HCT116 (cell line): Measurements from ENCODE around the gene HPDL. TPM values are rescaled to one million over a fixed set of nuclear protein-coding genes. Genes with fewer than 3 reads are reported as not detected.

Experiments
- ATAC-seq: fragments of 200-7000 bp; cut with Tn5 transposase; 2 replicates; pipeline ENCODE4 v1.9.1; 2020; ENCODE audit warnings: mild to moderate bottlenecking, moderate library complexity
- BruUV-seq: library from RNA; stranded (reverse); fragments of 400-500 nt; replicated peaks from 2 replicates; lab custom pipeline; 2021; lab: Mats Ljungman, UMichigan
- CTCF ChIA-PET: fragments of 300-600 bp; sonication (Branson Sonifier 250); formaldehyde crosslinking; loops from one replicate; lab custom pipeline; 2021; ENCODE audit warnings: antibody characterized with exemption; lab: Charles Lee
- POLR2A ChIA-PET: fragments of 300-600, 350-600 bp; sonication (Branson Sonifier 250); formaldehyde crosslinking; loops from one replicate; lab custom pipeline; 2021; ENCODE audit warnings: antibody characterized with exemption; lab: Charles Lee
- RAD21 ChIA-PET, 2 experiments: fragments of 300-600 bp; sonication (Branson Sonifier 250); formaldehyde crosslinking; loops; one replicate each; lab custom pipeline; 2023; ENCODE audit warnings: low total read pairs in 2 of 2; ENCODE audit not compliant: uncharacterized antibody in 2 of 2, unreplicated experiment in 2 of 2, low non-redundant PET in 1 of 2; lab: Charles Lee
- DNase-seq: peaks from one replicate; pipeline ENCODE4 v3.0.0-alpha.2; 2010; ENCODE audit warnings: low read depth, low spot score
- H2AFZ ChIP-seq: fragments of 200-600 bp; shearing (Covaris generic), sonication (generic); 2 replicates; pipeline ENCODE4 v1.6.1; 2017; ENCODE audit warnings: low read depth, mixed run types, mixed read lengths, antibody characterized with exemption, low read length; ENCODE audit not compliant: poor library complexity, severe bottlenecking
- H3K27ac ChIP-seq: 2 replicates; pipeline ENCODE4 v1.5.1; 2012; ENCODE audit warnings: low read depth, low read length
- H3K27me3 ChIP-seq: fragments of 200-600 bp; sonication (generic); 2 replicates; pipeline ENCODE4 v1.6.1; 2016; ENCODE audit warnings: mixed run types, low read length, mixed read lengths; ENCODE audit not compliant: insufficient read depth
- H3K36me3 ChIP-seq, 2 experiments: fragments of 200-500 bp in 1 of 2; fragments of 200-600 bp in 1 of 2; sonication (Bioruptor generic) in 1 of 2; sonication (generic) in 1 of 2; 2 replicates each; pipeline versions ENCODE4 v1.5.1 to v1.6.1; 2014 to 2016; ENCODE audit warnings: low read length in 2 of 2, inconsistent platforms in 1 of 2, mixed read lengths in 1 of 2, mixed run types in 1 of 2; ENCODE audit not compliant: insufficient read depth in 2 of 2, control insufficient read depth in 1 of 2
- H3K4me1 ChIP-seq, 2 experiments: fragments of 200-600 bp in 1 of 2; sonication (generic) in 1 of 2; 2 replicates each; pipeline versions ENCODE4 v1.5.1 to v1.6.1; 2012 to 2017; ENCODE audit warnings: low read length in 2 of 2, inconsistent platforms in 1 of 2, mild to moderate bottlenecking in 1 of 2, mixed read lengths in 1 of 2, mixed run types in 1 of 2, moderate library complexity in 1 of 2; ENCODE audit not compliant: insufficient read depth in 2 of 2, control insufficient read depth in 1 of 2
- H3K4me2 ChIP-seq: fragments of 200-600 bp; sonication (generic); 2 replicates; pipeline ENCODE4 v1.6.1; 2017; ENCODE audit warnings: mixed run types, low read length, mixed read lengths
- H3K4me3 ChIP-seq, 2 experiments: fragments of 200-600 bp in 1 of 2; sonication (generic) in 1 of 2; replicated peaks in 1 of 2; 2 replicates each; pipeline ENCODE4 v1.5.1; 2011 to 2016; ENCODE audit warnings: low read length in 2 of 2, control low read depth in 1 of 2, low read depth in 1 of 2, mild to moderate bottlenecking in 1 of 2, mixed read lengths in 1 of 2, mixed run types in 1 of 2
- H3K79me2 ChIP-seq: fragments of 200-600 bp; sonication (generic); 2 replicates; pipeline ENCODE4 v1.6.1; 2017; ENCODE audit warnings: mild to moderate bottlenecking, mixed run types, low read length, moderate library complexity, mixed read lengths; ENCODE audit not compliant: insufficient read depth
- H3K9ac ChIP-seq: fragments of 200-600 bp; sonication (generic); 2 replicates; pipeline ENCODE4 v1.6.1; 2016; ENCODE audit warnings: low read length, mixed read lengths
- H3K9me2 ChIP-seq: fragments of 200-600 bp; sonication (generic), shearing (Covaris generic); 2 replicates; pipeline ENCODE4 v1.6.1; 2017; ENCODE audit warnings: mixed run types, mild to moderate bottlenecking, moderate library complexity; ENCODE audit not compliant: insufficient read depth
- H3K9me3 ChIP-seq, 2 experiments: fragments of 200-500 bp in 1 of 2; fragments of 200-600 bp in 1 of 2; sonication (Bioruptor generic) in 1 of 2; sonication (generic) in 1 of 2; 2 replicates each; pipeline ENCODE4 v1.6.1; 2014 to 2017; ENCODE audit warnings: low read length in 2 of 2, mixed read lengths in 2 of 2, inconsistent platforms in 1 of 2, low read depth in 1 of 2, mild to moderate bottlenecking in 1 of 2, mixed run types in 1 of 2, moderate library complexity in 1 of 2; ENCODE audit not compliant: control insufficient read depth in 1 of 2, insufficient read depth in 1 of 2
- H4K20me1 ChIP-seq: fragments of 200-600 bp; sonication (generic), shearing (Covaris generic); 2 replicates; pipeline ENCODE4 v1.6.1; 2017; ENCODE audit warnings: mixed run types, mild to moderate bottlenecking, moderate library complexity; ENCODE audit not compliant: insufficient read depth
- CEBPB ChIP-seq: IDR thresholded peaks from 2 replicates; pipeline ENCODE4 v1.6.1; 2012; ENCODE audit warnings: low read depth
- ELF1 ChIP-seq: IDR thresholded peaks from 2 replicates; pipeline ENCODE4 v1.6.1; 2012; ENCODE audit warnings: low read depth, borderline replicate concordance
- EZH2 ChIP-seq: fragments of 200-600 bp; sonication (generic); IDR thresholded peaks from 2 replicates; pipeline ENCODE4 v1.6.1; 2017; ENCODE audit warnings: antibody characterized with exemption, mixed run types
- EZH2phosphoT487 ChIP-seq: fragments of 200-600 bp; IDR thresholded peaks from 2 replicates; pipeline ENCODE4 v1.6.1; 2018; ENCODE audit warnings: antibody characterized with exemption, borderline replicate concordance
- FOSL1 ChIP-seq: IDR thresholded peaks from 2 replicates; pipeline ENCODE4 v1.6.1; 2012; ENCODE audit warnings: low read depth
- POLR2A ChIP-seq: IDR thresholded peaks from 2 replicates; pipeline ENCODE4 v1.7.0; 2011; ENCODE audit warnings: borderline replicate concordance; ENCODE audit not compliant: insufficient read depth, insufficient read length; ENCODE audit errors: extremely low read depth
- POLR2AphosphoS5 ChIP-seq: IDR thresholded peaks from 2 replicates; pipeline ENCODE4 v1.6.1; 2011; ENCODE audit warnings: mild to moderate bottlenecking, low read depth, low read length, moderate library complexity
- RAD21 ChIP-seq: IDR thresholded peaks from 2 replicates; pipeline ENCODE4 v1.6.1; 2012; ENCODE audit warnings: low read depth, mild to moderate bottlenecking
- SP1 ChIP-seq: IDR thresholded peaks from 2 replicates; pipeline ENCODE4 v1.6.1; 2012; ENCODE audit warnings: low read depth
- SRF ChIP-seq: IDR thresholded peaks from 2 replicates; pipeline ENCODE4 v1.6.1; 2012; ENCODE audit warnings: low read depth
- TCF7L2 ChIP-seq: IDR thresholded peaks from 2 replicates; pipeline ENCODE4 v1.7.0; 2011; ENCODE audit warnings: borderline replicate concordance, inconsistent platforms; ENCODE audit not compliant: insufficient read depth, insufficient read length; ENCODE audit errors: extremely low read depth
- YY1 ChIP-seq: IDR thresholded peaks from 2 replicates; pipeline ENCODE4 v1.6.1; 2011; ENCODE audit warnings: low read length, low read depth, moderate library complexity, mild to moderate bottlenecking; ENCODE audit not compliant: insufficient replicate concordance; ENCODE audit errors: extremely low read depth
- ZFX ChIP-seq: fragments of 450-650 bp; IDR thresholded peaks from 2 replicates; pipeline ENCODE4 v1.6.1; 2017
- ZNF274 ChIP-seq: fragments of 200-500 bp; sonication (Bioruptor generic); IDR thresholded peaks from 2 replicates; pipeline ENCODE4 v1.6.1; 2014; ENCODE audit warnings: mild to moderate bottlenecking, low read depth, low read length, inconsistent platforms
- intact Hi-C: fragments of 100-400 bp; cut with micrococcal nuclease; formaldehyde crosslinking; loops from 2 replicates; pipeline ENCODE4 v1.10.0; 2022
- total RNA-seq: library from RNA; stranded (reverse); gene quantifications from one replicate; pipeline ENCODE4 v1.2.1, GENCODE V29; 2021; ENCODE audit not compliant: unreplicated experiment
- TF ChIP-seq, protein P1 (sequence below), 3 experiments: fragments of 200-600 bp in 1 of 3; sonication (generic) in 1 of 3; IDR thresholded peaks in 2 of 3; conservative IDR thresholded peaks in 1 of 3; 2 replicates each; pipeline ENCODE4 v1.5.1; 2012 to 2017; ENCODE audit warnings: low read depth in 2 of 3, low read length in 2 of 3, antibody characterized with exemption in 1 of 3, borderline replicate concordance in 1 of 3, control low read depth in 1 of 3, mild to moderate bottlenecking in 1 of 3, mixed read lengths in 1 of 3, mixed run types in 1 of 3, moderate library complexity in 1 of 3; ENCODE audit not compliant: insufficient read depth in 1 of 3
- TF ChIP-seq, protein P2 (sequence below): IDR thresholded peaks from 2 replicates; pipeline ENCODE4 v1.6.1; 2012
- TF ChIP-seq, protein P3 (sequence below): IDR thresholded peaks from 2 replicates; pipeline ENCODE4 v1.6.1; 2012
- TF ChIP-seq, protein P4 (sequence below): IDR thresholded peaks from 2 replicates; pipeline ENCODE4 v1.6.1; 2011; ENCODE audit warnings: mild to moderate bottlenecking, low read length, moderate library complexity; ENCODE audit not compliant: insufficient replicate concordance; ENCODE audit errors: extremely low read depth

The HPDL gene
- total RNA-seq, 1 experiment from 2014 or later: not detected

DNA sequence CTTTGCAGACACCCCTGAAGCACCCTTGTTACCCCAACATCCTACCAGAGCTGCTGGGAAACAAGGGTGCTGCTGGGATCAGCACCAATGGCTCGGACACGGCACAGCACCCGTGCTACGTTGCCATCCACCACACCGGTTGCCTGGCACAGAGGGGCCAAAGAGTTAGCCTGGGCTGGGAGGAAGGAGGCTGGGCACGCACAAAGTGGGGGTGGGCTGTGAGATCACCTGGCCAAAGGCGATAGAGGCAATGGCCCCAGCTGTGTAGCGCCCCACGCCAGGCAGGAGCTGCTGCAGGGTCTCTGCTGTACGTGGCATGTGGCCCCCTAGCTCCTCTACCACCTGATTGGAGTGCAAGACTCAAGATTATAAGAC, 5.6 kb downstream of the HPDL start:
- Histone ChIP-seq H3K36me3 (peaks cover 0 to 5% of the 10 kb centered on the region in 2 experiments; a peak in 1 of 4 replicates), H3K4me1 (peaks cover 10 to 34% of the 10 kb centered on the region in 2 experiments), H3K79me2 (no peaks in the 10 kb centered on the region), H3K9me3 (no peaks in the 10 kb centered on the region), H3K4me2 (no peak overlapping the region), H3K9ac (no peak overlapping the region), H3K27me3 (no peaks in the 10 kb centered on the region), H4K20me1 (no peaks in the 10 kb centered on the region), H3K4me3 (no peak overlapping the region), H3K9me2 (no peaks in the 10 kb centered on the region), H2AFZ (no peak overlapping the region), H3K27ac (no peak overlapping the region)
- no peak for DNase-seq
- ChIA-PET CTCF (no interaction called here), RAD21 (no interaction called here), POLR2A (interaction anchor here (0.6 kb wide), 1 partner anchor 29 kb away, joined by 3 read pairs; no protein-coding TSS in a partner anchor)
- intact Hi-C loops: no loop called here
- TF ChIP-seq POLR2A: no peak
- TF ChIP-seq ZFX: no peak
- TF ChIP-seq ELF1: no peak
- TF ChIP-seq, protein P1, sequence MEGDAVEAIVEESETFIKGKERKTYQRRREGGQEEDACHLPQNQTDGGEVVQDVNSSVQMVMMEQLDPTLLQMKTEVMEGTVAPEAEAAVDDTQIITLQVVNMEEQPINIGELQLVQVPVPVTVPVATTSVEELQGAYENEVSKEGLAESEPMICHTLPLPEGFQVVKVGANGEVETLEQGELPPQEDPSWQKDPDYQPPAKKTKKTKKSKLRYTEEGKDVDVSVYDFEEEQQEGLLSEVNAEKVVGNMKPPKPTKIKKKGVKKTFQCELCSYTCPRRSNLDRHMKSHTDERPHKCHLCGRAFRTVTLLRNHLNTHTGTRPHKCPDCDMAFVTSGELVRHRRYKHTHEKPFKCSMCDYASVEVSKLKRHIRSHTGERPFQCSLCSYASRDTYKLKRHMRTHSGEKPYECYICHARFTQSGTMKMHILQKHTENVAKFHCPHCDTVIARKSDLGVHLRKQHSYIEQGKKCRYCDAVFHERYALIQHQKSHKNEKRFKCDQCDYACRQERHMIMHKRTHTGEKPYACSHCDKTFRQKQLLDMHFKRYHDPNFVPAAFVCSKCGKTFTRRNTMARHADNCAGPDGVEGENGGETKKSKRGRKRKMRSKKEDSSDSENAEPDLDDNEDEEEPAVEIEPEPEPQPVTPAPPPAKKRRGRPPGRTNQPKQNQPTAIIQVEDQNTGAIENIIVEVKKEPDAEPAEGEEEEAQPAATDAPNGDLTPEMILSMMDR (IDR thresholded peaks at IDR 0.05 in 2 of 3, conservative IDR thresholded peaks at IDR 0.05 in 1 of 3; ENCODE audit: borderline replicate concordance in 1 of 3, insufficient read depth in 1 of 3, low read depth in 2 of 3, low read length in 2 of 3): no peak
- TF ChIP-seq RAD21: no peak
- no peak for TF ChIP-seq ZNF274
- TF ChIP-seq POLR2AphosphoS5: no peak
- TF ChIP-seq YY1: no peak
- TF ChIP-seq, protein P2, sequence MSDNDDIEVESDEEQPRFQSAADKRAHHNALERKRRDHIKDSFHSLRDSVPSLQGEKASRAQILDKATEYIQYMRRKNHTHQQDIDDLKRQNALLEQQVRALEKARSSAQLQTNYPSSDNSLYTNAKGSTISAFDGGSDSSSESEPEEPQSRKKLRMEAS: no peak
- TF ChIP-seq, protein P3, sequence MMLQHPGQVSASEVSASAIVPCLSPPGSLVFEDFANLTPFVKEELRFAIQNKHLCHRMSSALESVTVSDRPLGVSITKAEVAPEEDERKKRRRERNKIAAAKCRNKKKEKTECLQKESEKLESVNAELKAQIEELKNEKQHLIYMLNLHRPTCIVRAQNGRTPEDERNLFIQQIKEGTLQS: no peak
- no peak for TF ChIP-seq EZH2phosphoT487
- TF ChIP-seq FOSL1: no peak
- no peak for TF ChIP-seq EZH2
- TF ChIP-seq SP1: no peak
- TF ChIP-seq SRF: no peak
- no peak for TF ChIP-seq TCF7L2
- no peak for TF ChIP-seq CEBPB
- TF ChIP-seq, protein P4, sequence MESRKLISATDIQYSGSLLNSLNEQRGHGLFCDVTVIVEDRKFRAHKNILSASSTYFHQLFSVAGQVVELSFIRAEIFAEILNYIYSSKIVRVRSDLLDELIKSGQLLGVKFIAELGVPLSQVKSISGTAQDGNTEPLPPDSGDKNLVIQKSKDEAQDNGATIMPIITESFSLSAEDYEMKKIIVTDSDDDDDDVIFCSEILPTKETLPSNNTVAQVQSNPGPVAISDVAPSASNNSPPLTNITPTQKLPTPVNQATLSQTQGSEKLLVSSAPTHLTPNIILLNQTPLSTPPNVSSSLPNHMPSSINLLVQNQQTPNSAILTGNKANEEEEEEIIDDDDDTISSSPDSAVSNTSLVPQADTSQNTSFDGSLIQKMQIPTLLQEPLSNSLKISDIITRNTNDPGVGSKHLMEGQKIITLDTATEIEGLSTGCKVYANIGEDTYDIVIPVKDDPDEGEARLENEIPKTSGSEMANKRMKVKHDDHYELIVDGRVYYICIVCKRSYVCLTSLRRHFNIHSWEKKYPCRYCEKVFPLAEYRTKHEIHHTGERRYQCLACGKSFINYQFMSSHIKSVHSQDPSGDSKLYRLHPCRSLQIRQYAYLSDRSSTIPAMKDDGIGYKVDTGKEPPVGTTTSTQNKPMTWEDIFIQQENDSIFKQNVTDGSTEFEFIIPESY: no peak
- BruUV-seq: no TSS peak
- ATAC-seq: no peak
